Measurements from ENCODE around the gene NLK. TPM values are rescaled to one million over a fixed set of nuclear protein-coding genes. Genes with fewer than 3 reads are reported as not detected.
A peak's percentile ranks its signal among the peaks of the same experiment; 100 is the strongest.

NLK gene
- total and polyA plus RNA-seq, 2 donors (not counting 1 experiment from before 2014, with no cell fraction given), result 14.4 to 16.1 TPM

GRCh38 chr17:28204244-28204643 lies 161.8 kb downstream of the NLK start:
- H3K27me3 ChIP-seq (ENCODE audit: control insufficient read depth, insufficient read depth, low read length), result no peaks in the 10 kb centered on the region
- H3K9me3 ChIP-seq (ENCODE audit: control insufficient read depth, insufficient read depth, low read depth, low read length), result no peaks in the 10 kb centered on the region
- no peak for DNase-seq (ENCODE audit: low read depth in 2 of 2)
- no peaks in the 10 kb centered on the region for H3K79me2 ChIP-seq (ENCODE audit: control insufficient read depth, insufficient read depth, low read length)
- H3K36me3 ChIP-seq (ENCODE audit: control insufficient read depth, insufficient read depth, low read length), result no peaks in the 10 kb centered on the region
- no peak overlapping the region for H3K27ac ChIP-seq (ENCODE audit: insufficient read depth, low read length)
- H3K4me3 ChIP-seq (replicated peaks in 1 of 4; ENCODE audit: control extremely low read depth in 1 of 4, insufficient read depth in 1 of 4, low read depth in 3 of 4, low read length in 4 of 4), result no peak overlapping the region
- H2AFZ ChIP-seq (ENCODE audit: low read length), result no peak overlapping the region
- H3K4me1 ChIP-seq (ENCODE audit: control insufficient read depth, extremely low read depth, insufficient read depth, low read length), result no peaks in the 10 kb centered on the region
- H3K4me2 ChIP-seq (ENCODE audit: extremely low read depth, insufficient read depth, low read length), result no peak overlapping the region
- H3K9ac ChIP-seq (ENCODE audit: insufficient read depth, low read length), result no peak overlapping the region
- H4K20me1 ChIP-seq (ENCODE audit: control insufficient read depth, extremely low read depth, insufficient read depth, low read length), result no peaks in the 10 kb centered on the region
- no peak for TF ChIP-seq EZH2 (IDR thresholded peaks at IDR 0.05; ENCODE audit: low read length, missing control alignments)
- TF ChIP-seq, protein P1, sequence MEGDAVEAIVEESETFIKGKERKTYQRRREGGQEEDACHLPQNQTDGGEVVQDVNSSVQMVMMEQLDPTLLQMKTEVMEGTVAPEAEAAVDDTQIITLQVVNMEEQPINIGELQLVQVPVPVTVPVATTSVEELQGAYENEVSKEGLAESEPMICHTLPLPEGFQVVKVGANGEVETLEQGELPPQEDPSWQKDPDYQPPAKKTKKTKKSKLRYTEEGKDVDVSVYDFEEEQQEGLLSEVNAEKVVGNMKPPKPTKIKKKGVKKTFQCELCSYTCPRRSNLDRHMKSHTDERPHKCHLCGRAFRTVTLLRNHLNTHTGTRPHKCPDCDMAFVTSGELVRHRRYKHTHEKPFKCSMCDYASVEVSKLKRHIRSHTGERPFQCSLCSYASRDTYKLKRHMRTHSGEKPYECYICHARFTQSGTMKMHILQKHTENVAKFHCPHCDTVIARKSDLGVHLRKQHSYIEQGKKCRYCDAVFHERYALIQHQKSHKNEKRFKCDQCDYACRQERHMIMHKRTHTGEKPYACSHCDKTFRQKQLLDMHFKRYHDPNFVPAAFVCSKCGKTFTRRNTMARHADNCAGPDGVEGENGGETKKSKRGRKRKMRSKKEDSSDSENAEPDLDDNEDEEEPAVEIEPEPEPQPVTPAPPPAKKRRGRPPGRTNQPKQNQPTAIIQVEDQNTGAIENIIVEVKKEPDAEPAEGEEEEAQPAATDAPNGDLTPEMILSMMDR (conservative IDR thresholded peaks at IDR 0.05 in 1 of 2, IDR thresholded peaks at IDR 0.05 in 1 of 2; ENCODE audit: low read depth in 1 of 2, low read length in 2 of 2), result no peak

DNA sequence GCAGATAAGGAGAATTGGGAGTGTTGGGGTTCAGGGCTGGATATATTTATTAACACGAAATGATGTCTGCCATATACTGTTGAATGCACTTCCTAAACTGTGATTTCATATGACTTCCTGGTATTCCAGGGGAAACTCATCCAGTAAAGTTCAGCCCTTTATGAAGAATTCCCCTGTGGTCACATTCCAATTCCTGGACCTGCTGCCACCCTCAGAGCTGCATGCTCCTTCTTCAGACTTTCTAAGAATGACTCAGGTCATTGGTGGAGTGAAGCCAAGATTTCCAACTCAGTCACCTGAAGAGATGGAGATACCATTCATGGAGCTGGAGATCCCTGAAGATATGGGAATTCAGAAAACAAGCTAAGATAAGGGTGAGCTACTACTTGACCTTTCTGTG lies 162.3 kb downstream of the NLK start:
- H2AFZ ChIP-seq (ENCODE audit: low read length), result no peak overlapping the region
- H4K20me1 ChIP-seq (ENCODE audit: control insufficient read depth, extremely low read depth, insufficient read depth, low read length), result no peaks in the 10 kb centered on the region
- H3K4me3 ChIP-seq (replicated peaks in 1 of 4; ENCODE audit: control extremely low read depth in 1 of 4, insufficient read depth in 1 of 4, low read depth in 3 of 4, low read length in 4 of 4), result no peak overlapping the region
- H3K36me3 ChIP-seq (ENCODE audit: control insufficient read depth, insufficient read depth, low read length), result no peaks in the 10 kb centered on the region
- no peak for TF ChIP-seq EZH2 (IDR thresholded peaks at IDR 0.05; ENCODE audit: low read length, missing control alignments)
- TF ChIP-seq, protein P1 (conservative IDR thresholded peaks at IDR 0.05 in 1 of 2, IDR thresholded peaks at IDR 0.05 in 1 of 2; ENCODE audit: low read depth in 1 of 2, low read length in 2 of 2), result no peak
- H3K27ac ChIP-seq (ENCODE audit: insufficient read depth, low read length), result no peak overlapping the region
- DNase-seq (ENCODE audit: low read depth in 2 of 2), result peak in 1 of 2 donors; percentile 76
- no peak overlapping the region for H3K4me2 ChIP-seq (ENCODE audit: extremely low read depth, insufficient read depth, low read length)
- H3K27me3 ChIP-seq (ENCODE audit: control insufficient read depth, insufficient read depth, low read length), result no peaks in the 10 kb centered on the region
- no peaks in the 10 kb centered on the region for H3K9me3 ChIP-seq (ENCODE audit: control insufficient read depth, insufficient read depth, low read depth, low read length)
- no peaks in the 10 kb centered on the region for H3K4me1 ChIP-seq (ENCODE audit: control insufficient read depth, extremely low read depth, insufficient read depth, low read length)
- H3K9ac ChIP-seq (ENCODE audit: insufficient read depth, low read length), result no peak overlapping the region
- no peaks in the 10 kb centered on the region for H3K79me2 ChIP-seq (ENCODE audit: control insufficient read depth, insufficient read depth, low read length)

DNA sequence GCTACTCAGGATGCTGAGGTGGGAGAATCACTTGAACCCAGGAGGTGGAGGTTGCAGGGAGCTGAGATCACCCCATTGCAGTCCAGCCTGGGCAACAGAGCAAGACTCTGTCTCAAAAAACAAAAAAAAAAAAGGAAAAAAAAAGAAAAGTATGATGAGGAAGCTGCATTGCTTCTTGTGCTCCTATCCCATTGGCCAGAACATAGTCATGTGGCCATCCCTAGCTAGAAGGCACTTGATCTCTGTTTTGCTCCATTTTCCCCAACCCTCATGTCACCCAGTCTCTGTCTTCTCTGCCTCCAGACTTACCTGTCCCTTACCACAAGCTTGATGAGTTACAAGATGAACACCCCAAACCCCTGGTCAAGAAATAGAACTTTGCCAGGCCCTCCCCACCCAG lies 163.8 kb downstream of the NLK start:
- Histone ChIP-seq H3K9me3 (ENCODE audit: control insufficient read depth, insufficient read depth, low read depth, low read length) (no peaks in the 10 kb centered on the region), H3K27ac (ENCODE audit: insufficient read depth, low read length) (no peak overlapping the region), H3K79me2 (ENCODE audit: control insufficient read depth, insufficient read depth, low read length) (no peaks in the 10 kb centered on the region), H2AFZ (ENCODE audit: low read length) (no peak overlapping the region), H3K4me2 (ENCODE audit: extremely low read depth, insufficient read depth, low read length) (no peak overlapping the region), H3K4me1 (ENCODE audit: control insufficient read depth, extremely low read depth, insufficient read depth, low read length) (no peaks in the 10 kb centered on the region), H3K27me3 (ENCODE audit: control insufficient read depth, insufficient read depth, low read length) (no peaks in the 10 kb centered on the region), H4K20me1 (ENCODE audit: control insufficient read depth, extremely low read depth, insufficient read depth, low read length) (no peaks in the 10 kb centered on the region), H3K4me3 (replicated peaks in 1 of 4; ENCODE audit: control extremely low read depth in 1 of 4, insufficient read depth in 1 of 4, low read depth in 3 of 4, low read length in 4 of 4) (no peak overlapping the region), H3K36me3 (ENCODE audit: control insufficient read depth, insufficient read depth, low read length) (no peaks in the 10 kb centered on the region), H3K9ac (ENCODE audit: insufficient read depth, low read length) (no peak overlapping the region)
- TF ChIP-seq, protein P1 (conservative IDR thresholded peaks at IDR 0.05 in 1 of 2, IDR thresholded peaks at IDR 0.05 in 1 of 2; ENCODE audit: low read depth in 1 of 2, low read length in 2 of 2), result no peak
- no peak for TF ChIP-seq EZH2 (IDR thresholded peaks at IDR 0.05; ENCODE audit: low read length, missing control alignments)
- DNase-seq (ENCODE audit: low read depth in 2 of 2), result no peak

Measured in fibroblast of lung (primary cell).